NCI-H1417 (cell line): ENCODE data around the gene DPM2.

Source experiments
- DNase-seq, 3 experiments: peaks; one replicate each; lab custom pipeline; 2025; lab: John Stamatoyannopoulos, UW

Gene DPM2

GRCh38 chr9:127973169-127974000 is 35.7 kb upstream of the DPM2 start:
- DNase-seq, result peak in 2 of 3 experiments; percentile 33 to 74

- DNase-seq, result peak in 1 of 3 experiments; percentile 14
These were observed 34.7 kb upstream of the DPM2 start for GRCh38 chr9:127972236-127972871.

- DNase-seq, result no peak
These were observed 33.9 kb upstream of the DPM2 start for GRCh38 chr9:127971357-127972235.

- DNase-seq, result peak; percentile 67 to 98 (median 88)
These were observed 33.0 kb upstream of the DPM2 start for GRCh38 chr9:127970401-127971313.

GRCh38 chr9:127968700-127969383 is 31.2 kb upstream of the DPM2 start:
- DNase-seq, result no peak

GRCh38 chr9:127968042-127968441 is 30.4 kb upstream of the DPM2 start:
- no peak for DNase-seq

- no peak for DNase-seq
These were observed 29.6 kb upstream of the DPM2 start for GRCh38 chr9:127967151-127967809.

GRCh38 chr9:127966416-127967150 is 28.9 kb upstream of the DPM2 start:
- peak in 2 of 3 experiments; percentile 23 to 46 for DNase-seq

- no peak for DNase-seq
These were observed 28.3 kb upstream of the DPM2 start for GRCh38 chr9:127965953-127966352.

GRCh38 chr9:127963359-127964064 is 25.9 kb upstream of the DPM2 start:
- peak in 2 of 3 experiments; percentile 23 to 48 for DNase-seq

GRCh38 chr9:127963041-127963358 is 25.3 kb upstream of the DPM2 start:
- DNase-seq, result no peak

GRCh38 chr9:127962278-127962677 is 24.6 kb upstream of the DPM2 start:
- DNase-seq, result no peak

GRCh38 chr9:127961613-127962155 is 24.0 kb upstream of the DPM2 start:
- DNase-seq, result no peak

- DNase-seq, result no peak
These were observed 23.5 kb upstream of the DPM2 start for GRCh38 chr9:127961155-127961490.

- DNase-seq, result peak in 1 of 3 experiments; percentile 14
These were observed 22.9 kb upstream of the DPM2 start for GRCh38 chr9:127960410-127961154.

- no peak for DNase-seq
These were observed 22.3 kb upstream of the DPM2 start for GRCh38 chr9:127959841-127960409.

- DNase-seq, result no peak
These were observed 21.7 kb upstream of the DPM2 start for GRCh38 chr9:127959398-127959797.

- DNase-seq, result no peak
These were observed 21.1 kb upstream of the DPM2 start for GRCh38 chr9:127958728-127959127.
